Hematopoietic multipotent progenitor cell treated with erythropoietin and hydrocortisone succinate and interleukin-3 and kit ligand, for 6 days (in vitro differentiated cells): ENCODE measurements around the gene CMPK1.
"Not testable (repeated sequence)": the region's sequence is repeated elsewhere in the genome, so short reads cannot be mapped to it uniquely, and the experiment has no call there.

Experiments used
- DNase-seq: peaks from one replicate; pipeline ENCODE4 v3.0.0-alpha.2; 2015

CMPK1 gene

GRCh38 chr1:47338249-47339077 is 4.9 kb downstream of the CMPK1 start:
- no peak for DNase-seq

DNA sequence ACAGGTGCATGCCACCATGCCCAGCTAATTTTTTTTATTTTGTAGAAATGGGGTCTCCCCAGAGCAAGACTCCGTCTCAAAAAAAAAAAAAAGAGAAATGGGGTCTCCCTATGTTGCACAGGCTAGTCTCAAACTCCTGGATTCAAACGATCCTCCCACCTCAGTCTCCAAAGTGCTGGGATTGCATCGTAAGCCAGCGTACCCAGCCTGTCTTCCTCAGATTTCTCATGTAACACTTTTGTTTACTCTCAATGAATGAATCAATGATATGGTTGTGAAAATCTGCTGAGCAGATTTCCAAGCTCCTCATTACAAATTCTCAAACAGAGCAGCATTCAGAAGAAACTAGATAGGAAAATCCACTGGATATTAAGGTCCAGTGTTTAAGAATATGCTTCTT is 6.6 kb downstream of the CMPK1 start:
- no peak for DNase-seq

DNA sequence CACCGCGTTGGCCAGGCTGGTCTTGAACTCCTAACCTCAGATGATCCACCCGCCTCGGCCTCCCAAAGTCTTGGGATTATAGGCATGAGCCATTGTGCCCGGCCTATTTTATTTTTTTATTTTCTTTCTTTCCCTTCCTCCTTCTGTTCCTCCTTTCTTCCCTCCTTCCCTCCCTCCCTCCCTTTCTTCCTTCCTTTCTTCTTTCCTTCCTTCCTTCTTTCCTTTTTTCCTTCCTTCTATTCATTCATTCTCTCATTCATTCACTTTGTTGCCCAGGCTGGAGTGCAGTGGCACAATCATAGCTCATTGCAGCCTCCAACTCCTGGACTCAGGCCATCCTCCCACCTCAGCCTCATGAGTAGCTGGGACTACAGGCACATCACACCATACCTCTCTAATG is 13.4 kb downstream of the CMPK1 start:
- not testable (repeated sequence) for DNase-seq

GRCh38 chr1:47347735-47348134 is 14.1 kb downstream of the CMPK1 start:
- no peak for DNase-seq

DNA sequence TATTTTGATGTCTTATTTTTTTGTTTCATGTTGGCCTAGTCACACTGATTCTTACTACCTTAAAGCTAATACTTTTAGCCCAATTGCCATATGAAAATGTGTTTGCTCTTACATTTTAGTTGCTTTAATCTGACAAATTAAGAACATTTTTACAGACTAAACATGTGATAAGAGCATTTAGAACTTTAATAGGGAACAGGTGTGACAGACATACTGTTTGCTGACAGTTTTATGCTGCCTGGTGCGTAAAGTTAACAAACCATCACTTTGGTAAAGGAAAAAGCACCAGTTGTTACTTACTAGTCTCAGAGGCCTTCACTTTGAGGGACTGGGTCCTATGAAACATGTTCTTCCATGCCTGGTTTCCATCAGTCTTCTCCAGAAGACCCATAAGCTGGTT is 14.7 kb downstream of the CMPK1 start:
- DNase-seq, result no peak

GRCh38 chr1:47351305-47351704 is 17.7 kb downstream of the CMPK1 start:
- peak; percentile 25 for DNase-seq

DNA sequence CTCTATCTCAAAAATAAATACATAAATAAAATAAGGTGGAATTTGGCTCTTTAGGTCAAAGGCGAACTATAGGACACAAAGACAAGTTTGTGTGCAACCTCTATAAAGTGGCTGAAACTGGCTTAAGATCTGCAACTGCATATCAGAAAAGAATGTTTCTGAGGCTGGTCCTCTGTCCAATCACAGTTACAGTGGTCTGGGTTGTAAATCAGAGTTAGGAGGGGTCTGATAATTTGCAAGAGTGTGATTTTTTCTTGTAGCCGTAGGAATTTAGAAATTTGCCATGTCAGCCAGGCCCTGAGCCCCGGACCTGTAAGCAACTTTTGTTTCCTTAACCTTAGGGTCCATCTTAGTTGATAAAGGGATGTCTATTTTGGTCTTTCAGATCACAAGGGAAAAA is 27.8 kb downstream of the CMPK1 start:
- DNase-seq, result no peak

- no peak for DNase-seq
These were observed 29.2 kb downstream of the CMPK1 start for GRCh38 chr1:47362828-47363227.

GRCh38 chr1:47367651-47368050 is 34.1 kb downstream of the CMPK1 start:
- DNase-seq, result no peak

DNA sequence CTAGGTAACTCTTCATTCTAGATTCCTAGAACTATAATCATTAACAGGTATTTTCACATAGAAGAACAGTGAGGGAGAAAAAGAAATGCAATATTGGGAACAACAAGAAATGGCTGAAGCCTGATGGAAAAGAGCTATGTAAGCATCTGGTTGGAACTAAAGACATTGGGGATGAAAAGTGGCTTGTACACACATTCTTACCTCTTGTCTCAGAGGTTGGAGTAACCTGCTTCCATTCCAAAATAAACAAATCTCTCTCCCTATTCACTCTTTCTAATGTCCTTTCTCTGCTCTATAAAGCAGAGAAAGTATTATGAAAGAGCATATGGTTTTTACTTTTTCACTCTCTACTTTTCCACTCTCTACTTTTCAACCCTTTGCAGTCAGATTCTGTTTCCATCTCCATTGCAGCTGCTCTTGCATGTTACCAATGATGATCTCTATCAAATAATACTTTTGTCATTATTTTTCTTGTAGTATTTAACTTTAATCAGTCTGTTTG is 37.5 kb downstream of the CMPK1 start:
- no peak for DNase-seq

GRCh38 chr1:47374501-47374900 is 40.9 kb downstream of the CMPK1 start:
- no peak for DNase-seq

GRCh38 chr1:47378147-47378546 is 44.6 kb downstream of the CMPK1 start:
- peak; percentile 65 for DNase-seq

DNA sequence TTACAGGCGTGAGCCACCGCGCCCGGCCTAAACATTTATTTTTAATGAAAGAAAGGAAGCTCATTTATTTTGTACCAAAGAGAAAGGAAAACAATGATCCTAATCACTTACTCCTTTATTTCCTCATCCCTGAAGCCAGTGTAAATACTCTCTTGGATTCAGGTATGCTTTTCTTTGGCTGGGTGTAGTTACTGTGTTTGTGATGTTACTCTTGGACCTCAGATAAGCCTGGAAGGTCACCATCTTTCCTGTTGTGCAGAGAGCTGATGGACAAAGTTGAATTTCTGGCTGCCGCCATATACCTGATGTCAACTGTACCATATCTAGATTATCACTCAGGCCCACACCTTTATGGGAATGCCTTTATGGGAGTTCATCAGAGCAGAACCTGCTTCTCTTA is 47.1 kb downstream of the CMPK1 start:
- DNase-seq, result no peak

GRCh38 chr1:47382399-47382983 is 48.9 kb downstream of the CMPK1 start:
- DNase-seq, result peak; percentile 28

- DNase-seq, result no peak
These were observed 50.5 kb downstream of the CMPK1 start for GRCh38 chr1:47384083-47384482.

DNA sequence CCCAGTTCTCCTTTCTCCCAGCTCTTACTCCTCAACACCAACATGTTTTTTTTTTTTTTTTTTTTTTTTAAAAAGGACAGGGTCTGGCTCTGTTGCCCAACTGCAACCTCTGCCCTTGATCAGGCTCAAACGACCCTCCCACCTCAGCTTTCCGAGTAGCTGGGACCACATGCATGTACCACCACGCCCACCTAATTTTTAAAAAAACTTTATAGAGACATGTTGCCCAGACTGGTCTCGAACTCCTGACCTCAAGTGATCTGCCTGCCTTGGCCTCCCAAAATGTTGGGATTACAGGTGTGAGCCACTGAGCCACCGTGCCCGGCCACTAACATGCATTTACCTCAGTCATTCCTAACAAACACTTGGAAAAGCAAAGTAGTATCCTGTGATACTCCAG is 51.4 kb downstream of the CMPK1 start:
- no peak for DNase-seq

- no peak for DNase-seq
These were observed 52.7 kb downstream of the CMPK1 start for GRCh38 chr1:47386268-47386667.

GRCh38 chr1:47388030-47388890 is 54.7 kb downstream of the CMPK1 start:
- no peak for DNase-seq

DNA sequence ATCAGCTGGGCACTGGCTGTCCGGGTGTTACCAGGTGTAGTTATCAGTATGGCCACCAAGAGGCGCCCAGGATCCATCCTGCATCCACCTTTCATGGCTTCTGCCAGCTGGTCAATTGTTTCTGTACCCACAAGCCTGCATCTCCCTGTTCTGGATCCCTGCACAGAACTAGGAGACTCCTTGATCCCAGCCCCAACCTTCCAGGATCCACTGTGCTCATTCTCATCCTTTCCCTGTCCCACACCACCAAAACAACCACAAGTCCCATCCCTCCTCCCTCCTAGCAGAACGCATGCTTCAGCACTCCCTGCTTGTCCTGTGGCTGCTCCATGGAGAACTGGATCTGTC is 55.3 kb downstream of the CMPK1 start:
- peak; percentile 80 for DNase-seq

- DNase-seq, result no peak
These were observed 56.1 kb downstream of the CMPK1 start for GRCh38 chr1:47389731-47390130.

GRCh38 chr1:47390843-47391242 is 57.3 kb downstream of the CMPK1 start:
- no peak for DNase-seq

DNA sequence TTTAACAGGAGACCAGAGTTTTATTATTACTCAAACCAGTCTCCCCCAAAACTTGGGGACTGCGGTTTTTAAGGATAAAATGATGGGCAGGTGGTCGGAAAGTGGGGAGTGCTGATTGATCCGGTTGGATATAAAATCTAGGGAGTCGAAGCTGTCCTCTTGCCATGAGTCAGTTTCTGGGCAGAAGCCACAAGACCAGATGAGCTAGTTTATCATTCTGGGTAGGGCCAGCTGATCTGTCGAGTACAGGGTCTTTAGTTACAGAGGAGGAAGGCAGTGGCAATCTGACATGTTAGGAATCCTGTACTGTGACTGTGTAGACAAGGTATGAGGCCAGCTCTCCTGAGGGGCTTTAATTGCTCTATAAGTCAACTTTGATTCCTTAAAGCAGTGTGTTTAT is 59.6 kb downstream of the CMPK1 start:
- no peak for DNase-seq

- DNase-seq, result no peak
These were observed 61.8 kb downstream of the CMPK1 start for GRCh38 chr1:47395433-47395832.
